ENCODE results near the gene BTBD9.

The BTBD9 gene

GRCh38 chr6:38305995-38306681 lies 333.6 kb downstream of the BTBD9 start:
- no peak overlapping the region for H3K4me3 ChIP-seq (replicated peaks; ENCODE audit: low read depth, low read length)
- TF ChIP-seq, protein P1, sequence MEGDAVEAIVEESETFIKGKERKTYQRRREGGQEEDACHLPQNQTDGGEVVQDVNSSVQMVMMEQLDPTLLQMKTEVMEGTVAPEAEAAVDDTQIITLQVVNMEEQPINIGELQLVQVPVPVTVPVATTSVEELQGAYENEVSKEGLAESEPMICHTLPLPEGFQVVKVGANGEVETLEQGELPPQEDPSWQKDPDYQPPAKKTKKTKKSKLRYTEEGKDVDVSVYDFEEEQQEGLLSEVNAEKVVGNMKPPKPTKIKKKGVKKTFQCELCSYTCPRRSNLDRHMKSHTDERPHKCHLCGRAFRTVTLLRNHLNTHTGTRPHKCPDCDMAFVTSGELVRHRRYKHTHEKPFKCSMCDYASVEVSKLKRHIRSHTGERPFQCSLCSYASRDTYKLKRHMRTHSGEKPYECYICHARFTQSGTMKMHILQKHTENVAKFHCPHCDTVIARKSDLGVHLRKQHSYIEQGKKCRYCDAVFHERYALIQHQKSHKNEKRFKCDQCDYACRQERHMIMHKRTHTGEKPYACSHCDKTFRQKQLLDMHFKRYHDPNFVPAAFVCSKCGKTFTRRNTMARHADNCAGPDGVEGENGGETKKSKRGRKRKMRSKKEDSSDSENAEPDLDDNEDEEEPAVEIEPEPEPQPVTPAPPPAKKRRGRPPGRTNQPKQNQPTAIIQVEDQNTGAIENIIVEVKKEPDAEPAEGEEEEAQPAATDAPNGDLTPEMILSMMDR (IDR thresholded peaks at IDR 0.05; ENCODE audit: low read length, missing control alignments) = no peak
- no peak for DNase-seq (ENCODE audit: low read depth)

GRCh38 chr6:38302838-38303237 lies 336.9 kb downstream of the BTBD9 start:
- H3K4me3 ChIP-seq (replicated peaks; ENCODE audit: low read depth, low read length) = no peak overlapping the region
- DNase-seq (ENCODE audit: low read depth) = no peak
- TF ChIP-seq, protein P1 (IDR thresholded peaks at IDR 0.05; ENCODE audit: low read length, missing control alignments) = no peak

GRCh38 chr6:38302081-38302480 lies 337.6 kb downstream of the BTBD9 start:
- TF ChIP-seq, protein P1 (IDR thresholded peaks at IDR 0.05; ENCODE audit: low read length, missing control alignments) = no peak
- no peak overlapping the region for H3K4me3 ChIP-seq (replicated peaks; ENCODE audit: low read depth, low read length)
- DNase-seq (ENCODE audit: low read depth) = no peak

GRCh38 chr6:38290133-38290799 lies 349.5 kb downstream of the BTBD9 start:
- H3K4me3 ChIP-seq (replicated peaks; ENCODE audit: low read depth, low read length) = no peak overlapping the region
- TF ChIP-seq, protein P1 (IDR thresholded peaks at IDR 0.05; ENCODE audit: low read length, missing control alignments) = no peak
- no peak for DNase-seq (ENCODE audit: low read depth)

DNA sequence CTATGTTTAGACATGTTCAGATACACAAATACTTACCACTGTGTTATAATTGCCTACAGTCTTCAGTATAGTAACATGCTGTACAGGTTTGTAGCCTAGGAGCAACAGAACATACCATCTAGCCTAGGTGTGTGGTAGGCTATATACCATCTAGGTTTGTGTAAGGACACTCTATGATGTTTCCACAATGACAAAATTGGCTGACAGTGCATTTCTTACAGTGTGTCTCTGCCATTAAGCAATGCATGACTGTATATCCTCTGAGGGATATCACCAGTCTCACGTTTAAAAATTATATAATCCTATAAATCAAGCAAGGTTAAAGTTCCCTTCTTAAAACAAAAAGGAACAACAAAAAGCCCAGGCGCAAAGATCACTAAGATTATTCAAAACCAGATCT lies 352.2 kb downstream of the BTBD9 start:
- TF ChIP-seq, protein P1 (IDR thresholded peaks at IDR 0.05; ENCODE audit: low read length, missing control alignments) = no peak
- no peak overlapping the region for H3K4me3 ChIP-seq (replicated peaks; ENCODE audit: low read depth, low read length)
- DNase-seq (ENCODE audit: low read depth) = no peak

DNA sequence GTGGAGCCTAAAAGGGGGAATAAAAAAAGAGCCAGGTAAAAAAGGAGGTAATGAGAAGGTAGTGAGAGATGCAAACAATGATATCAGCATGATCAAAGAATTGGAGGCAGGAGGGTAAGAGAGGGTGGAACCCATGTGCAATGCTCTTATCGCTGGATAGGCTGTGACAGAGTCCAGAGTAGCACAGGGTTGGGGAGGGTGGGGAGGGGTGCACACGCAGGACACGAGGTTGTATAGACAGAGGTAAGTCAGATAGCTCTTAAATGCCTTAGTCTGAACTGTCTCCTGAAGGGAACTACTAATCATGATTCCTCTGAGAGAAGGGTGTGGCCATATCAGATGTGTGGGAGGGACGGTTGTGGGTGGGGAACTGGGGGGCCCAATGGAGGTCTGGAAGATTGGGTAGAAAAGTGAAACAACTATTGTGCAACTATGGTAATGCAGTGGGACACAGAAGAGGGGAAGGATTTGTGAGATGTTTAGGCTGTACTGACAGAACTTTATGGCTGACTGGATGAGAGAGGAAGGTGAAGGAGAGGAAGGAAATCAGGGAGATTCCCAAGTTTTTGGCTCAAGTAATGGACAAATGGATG lies 354.8 kb downstream of the BTBD9 start:
- no peak overlapping the region for H3K4me3 ChIP-seq (replicated peaks; ENCODE audit: low read depth, low read length)
- no peak for DNase-seq (ENCODE audit: low read depth)
- TF ChIP-seq, protein P1 (IDR thresholded peaks at IDR 0.05; ENCODE audit: low read length, missing control alignments) = no peak

Data from fibroblast of pulmonary artery (primary cell).